CD14-positive monocyte (primary cell): ENCODE data around the gene TRPV4. TPM values are rescaled to one million over a fixed set of nuclear protein-coding genes. Genes with fewer than 3 reads are reported as not detected.

Experiments used
- DNase-seq, 3 donors: peaks; one replicate each; pipeline ENCODE4 v3.0.0-alpha.2; 2011 to 2022
- H2AFZ ChIP-seq: 2 replicates; pipeline ENCODE4 v1.6.0; 2012; ENCODE audit warnings: mild to moderate bottlenecking, low read depth, low read length, inconsistent platforms; ENCODE audit not compliant: insufficient read depth, poor library complexity, severe bottlenecking
- H3K27ac ChIP-seq, 2 donors: 1 replicate in 1 of 2; 2 replicates in 1 of 2; pipeline ENCODE4 v1.5.1; 2012 to 2013; ENCODE audit warnings: low read length in 2 of 2, control low read depth in 1 of 2, inconsistent platforms in 1 of 2, low read depth in 1 of 2, mild to moderate bottlenecking in 1 of 2
- H3K27me3 ChIP-seq, 2 donors: one replicate each; pipeline versions ENCODE4 v1.6.0 to v1.6.1; 2011 to 2013; ENCODE audit warnings: low read length in 2 of 2; ENCODE audit not compliant: control insufficient read depth in 2 of 2, insufficient read depth in 2 of 2
- H3K36me3 ChIP-seq, 2 donors: replicated peaks in 1 of 2; 1 replicate in 1 of 2; 2 replicates in 1 of 2; pipeline versions ENCODE4 v1.5.1 to v1.6.1; 2012 to 2013; ENCODE audit warnings: low read length in 2 of 2, control low read depth in 1 of 2, inconsistent platforms in 1 of 2, mild to moderate bottlenecking in 1 of 2; ENCODE audit not compliant: insufficient read depth in 2 of 2, control insufficient read depth in 1 of 2
- H3K4me1 ChIP-seq, 2 donors: 1 replicate in 1 of 2; 2 replicates in 1 of 2; pipeline versions ENCODE4 v1.5.1 to v1.6.1; 2012 to 2013; ENCODE audit warnings: low read length in 2 of 2, control low read depth in 1 of 2, inconsistent platforms in 1 of 2, mild to moderate bottlenecking in 1 of 2, moderate library complexity in 1 of 2; ENCODE audit not compliant: insufficient read depth in 2 of 2, control insufficient read depth in 1 of 2
- H3K4me2 ChIP-seq: replicated peaks from 2 replicates; pipeline ENCODE3; 2012; ENCODE audit warnings: low read length, moderate library complexity, mild to moderate bottlenecking; ENCODE audit not compliant: poor library complexity, severe bottlenecking; ENCODE audit errors: extremely low read depth
- H3K4me3 ChIP-seq, 3 experiments: fragments of 200-600 bp in 1 of 3; sonication (generic) in 1 of 3; replicated peaks in 1 of 3; 1 replicate in 2 of 3; 2 replicates in 1 of 3; pipeline ENCODE4 v1.5.1; 2011 to 2013; ENCODE audit warnings: low read length in 3 of 3, mild to moderate bottlenecking in 3 of 3, control low read depth in 2 of 3, low read depth in 2 of 3, inconsistent platforms in 1 of 3, moderate library complexity in 1 of 3
- H3K79me2 ChIP-seq: 2 replicates; pipeline ENCODE4 v1.6.0; 2012; ENCODE audit warnings: mild to moderate bottlenecking, control low read depth, inconsistent platforms, low read length, moderate library complexity; ENCODE audit not compliant: insufficient read depth
- H3K9ac ChIP-seq: 2 replicates; pipeline ENCODE4 v1.6.0; 2017; ENCODE audit warnings: low read length, mild to moderate bottlenecking; ENCODE audit not compliant: insufficient read depth, poor library complexity, severe bottlenecking
- H3K9me3 ChIP-seq, 2 donors: replicated peaks in 1 of 2; 1 replicate in 1 of 2; 2 replicates in 1 of 2; pipeline versions ENCODE4 v1.5.1 to v1.6.1; 2012 to 2013; ENCODE audit warnings: low read length in 2 of 2, control low read depth in 1 of 2; ENCODE audit not compliant: control insufficient read depth in 1 of 2, insufficient read depth in 1 of 2
- H4K20me1 ChIP-seq: 2 replicates; pipeline ENCODE4 v1.6.0; 2012; ENCODE audit warnings: mild to moderate bottlenecking, low read length, control low read depth, moderate library complexity; ENCODE audit not compliant: insufficient read depth
- H3K27ac Mint-ChIP-seq, 7 donors: one replicate each; pipeline ENCODE4 v1.8.0; 2020; ENCODE audit warnings: mild to moderate bottlenecking in 7 of 7, mixed read lengths in 7 of 7, moderate library complexity in 6 of 7, inconsistent platforms in 2 of 7
- H3K27me3 Mint-ChIP-seq, 3 donors: one replicate each; pipeline ENCODE4 v1.8.0; 2021 to 2022; ENCODE audit warnings: low read depth in 3 of 3, mild to moderate bottlenecking in 3 of 3, mixed read lengths in 3 of 3, moderate library complexity in 3 of 3, inconsistent platforms in 1 of 3
- H3K36me3 Mint-ChIP-seq, 2 donors: one replicate each; pipeline ENCODE4 v1.8.0; 2020; ENCODE audit warnings: mixed read lengths in 2 of 2, inconsistent platforms in 1 of 2, mild to moderate bottlenecking in 1 of 2
- H3K4me1 Mint-ChIP-seq: one replicate; pipeline ENCODE4 v1.8.0; 2020; ENCODE audit warnings: mild to moderate bottlenecking, mixed read lengths
- H3K4me3 Mint-ChIP-seq, 2 donors: one replicate each; pipeline ENCODE4 v1.8.0; 2020; ENCODE audit warnings: mild to moderate bottlenecking in 2 of 2, mixed read lengths in 2 of 2, moderate library complexity in 1 of 2
- H3K9me3 Mint-ChIP-seq, 7 donors: one replicate each; pipeline ENCODE4 v1.8.0; 2020 to 2022; ENCODE audit warnings: mixed read lengths in 7 of 7, mild to moderate bottlenecking in 6 of 7, moderate library complexity in 6 of 7, inconsistent platforms in 2 of 7
- CTCF ChIP-seq: fragments of 200-600 bp; IDR thresholded peaks from one replicate; pipeline ENCODE4 v1.8.0; 2022; ENCODE audit warnings: antibody characterized with exemption, mild to moderate bottlenecking
- WGBS: methylation state at CpG from one replicate; pipeline ENCODE4 v1.1.5; 2013; ENCODE audit warnings: missing lambda C conversion rate; ENCODE audit not compliant: insufficient coverage; 5-methylcytosine and 5-hydroxymethylcytosine counted together
- intact Hi-C, 2 donors: fragments of 100-400 bp; cut with micrococcal nuclease; formaldehyde crosslinking; loops; one replicate each; pipeline versions ENCODE4 v1.15.0 to v1.15.1; 2023
- polyA plus RNA-seq, 3 donors: library from polyadenylated mRNA; depleted of rRNA in 1 of 3; unstranded in 2 of 3; stranded (reverse) in 1 of 3; fragments of 300-500 nt in 2 of 3; fragments of >200 nt in 1 of 3; fragmentation: Illumina TruSeq in 2 of 3; gene quantifications; 1 replicate in 2 of 3; 2 replicates in 1 of 3; pipeline ENCODE4 v1.2.3, GENCODE V29; 2012 to 2021

TRPV4 gene
- polyA plus RNA-seq, 3 donors, result 0.64 to 3.1 (median 2.0) TPM

- Histone ChIP-seq H3K4me3 (no peak overlapping the region), H2AFZ (no peak overlapping the region), H3K4me2 (no peak overlapping the region), H3K27ac (no peak overlapping the region), H4K20me1 (no peaks in the 10 kb centered on the region), H3K79me2 (no peaks in the 10 kb centered on the region), H3K9me3 (no peaks in the 10 kb centered on the region), H3K36me3 (no peaks in the 10 kb centered on the region), H3K9ac (no peak overlapping the region), H3K4me1 (peaks cover 8 to 12% of the 10 kb centered on the region in 2 donors), H3K27me3 (no peaks in the 10 kb centered on the region)
- peak overlapping the region in 1 of 2 donors; percentile 11 for H3K4me3 Mint-ChIP-seq
- peaks cover 0 to 2% (median 0%) of the 10 kb centered on the region in 7 donors for H3K9me3 Mint-ChIP-seq
- intact Hi-C loops, result no loop called here
- H3K4me1 Mint-ChIP-seq, result peaks cover 7% of the 10 kb centered on the region
- peaks cover 7 to 12% (median 8%) of the 10 kb centered on the region in 3 donors for H3K27me3 Mint-ChIP-seq
- TF ChIP-seq CTCF, result no peak
- 92% methylated on average over 21 of the region's 26 CpGs for WGBS
- no peak for DNase-seq
- no peak overlapping the region for H3K27ac Mint-ChIP-seq
- H3K36me3 Mint-ChIP-seq, result peaks cover 0 to 2% of the 10 kb centered on the region in 2 donors
Observed at GRCh38 chr12:109793826-109794501, 39.2 kb downstream of the TRPV4 start.

- Histone ChIP-seq H3K27ac (no peak overlapping the region), H4K20me1 (no peaks in the 10 kb centered on the region), H3K4me3 (no peak overlapping the region), H3K79me2 (no peaks in the 10 kb centered on the region), H3K4me1 (peaks cover 8 to 9% of the 10 kb centered on the region in 2 donors), H3K36me3 (no peaks in the 10 kb centered on the region), H3K4me2 (no peak overlapping the region), H3K9me3 (no peaks in the 10 kb centered on the region), H2AFZ (no peak overlapping the region), H3K27me3 (no peaks in the 10 kb centered on the region), H3K9ac (no peak overlapping the region)
- H3K9me3 Mint-ChIP-seq, result peaks cover 0 to 2% (median 0%) of the 10 kb centered on the region in 7 donors
- H3K36me3 Mint-ChIP-seq, result no peaks in the 10 kb centered on the region
- TF ChIP-seq CTCF, result no peak
- H3K27me3 Mint-ChIP-seq, result peaks cover 7 to 12% (median 8%) of the 10 kb centered on the region in 3 donors
- peaks cover 7% of the 10 kb centered on the region for H3K4me1 Mint-ChIP-seq
- peak overlapping the region in 1 of 2 donors; percentile 11 for H3K4me3 Mint-ChIP-seq
- no peak overlapping the region for H3K27ac Mint-ChIP-seq
- no peak for DNase-seq
- 54% methylated on average over 2 of the region's 4 CpGs for WGBS
- intact Hi-C loops, result no loop called here
Observed at GRCh38 chr12:109793411-109793810, 39.8 kb downstream of the TRPV4 start.
